GM19043 (cell line): Measurements from ENCODE around the gene KDM4B.

Experiments used
- ATAC-seq: cut with Tn5 transposase; IDR thresholded peaks from one replicate; pipeline ENCODE4 v1.9.1; 2021; ENCODE audit warnings: low read depth; ENCODE audit not compliant: unreplicated experiment

Gene KDM4B

GRCh38 chr19:5130371-5131030, 161.6 kb downstream of the KDM4B start:
- peak; percentile 23 for ATAC-seq

- ATAC-seq, result peak; percentile 37
These were observed 162.2 kb downstream of the KDM4B start for GRCh38 chr19:5131031-5131505.

GRCh38 chr19:5131506-5132205, 162.7 kb downstream of the KDM4B start:
- no peak for ATAC-seq

- no peak for ATAC-seq
These were observed 163.3 kb downstream of the KDM4B start for GRCh38 chr19:5132206-5132560.

GRCh38 chr19:5132698-5133651, 164.1 kb downstream of the KDM4B start:
- no peak for ATAC-seq

GRCh38 chr19:5133986-5134595, 165.2 kb downstream of the KDM4B start:
- no peak for ATAC-seq

- no peak for ATAC-seq
These were observed 165.8 kb downstream of the KDM4B start for GRCh38 chr19:5134691-5135090.

- no peak for ATAC-seq
These were observed 167.4 kb downstream of the KDM4B start for GRCh38 chr19:5136073-5136855.

- ATAC-seq, result no peak
These were observed 168.2 kb downstream of the KDM4B start for GRCh38 chr19:5137114-5137513.

- no peak for ATAC-seq
These were observed 168.7 kb downstream of the KDM4B start for GRCh38 chr19:5137571-5138124.

GRCh38 chr19:5138606-5139582, 170.0 kb downstream of the KDM4B start:
- peak; percentile 78 for ATAC-seq

- ATAC-seq, result no peak
These were observed 170.8 kb downstream of the KDM4B start for GRCh38 chr19:5139583-5140325.

- no peak for ATAC-seq
These were observed 172.4 kb downstream of the KDM4B start for GRCh38 chr19:5141129-5141849.

GRCh38 chr19:5141850-5142724, 173.2 kb downstream of the KDM4B start:
- ATAC-seq, result no peak

GRCh38 chr19:5142725-5143097, 173.8 kb downstream of the KDM4B start:
- ATAC-seq, result no peak
